Activated CD8-positive, alpha-beta memory T cell treated with anti-CD3 and anti-CD28 coated beads for 1 hour (primary cell): Measurements from ENCODE around the gene AGBL4.

Experiments
- DNase-seq, 2 donors: peaks; one replicate each; pipeline ENCODE4 v3.0.0-alpha.2; 2020; ENCODE audit warnings: low read depth in 1 of 2; ENCODE audit errors: extremely low read depth in 1 of 2

AGBL4 gene

DNA sequence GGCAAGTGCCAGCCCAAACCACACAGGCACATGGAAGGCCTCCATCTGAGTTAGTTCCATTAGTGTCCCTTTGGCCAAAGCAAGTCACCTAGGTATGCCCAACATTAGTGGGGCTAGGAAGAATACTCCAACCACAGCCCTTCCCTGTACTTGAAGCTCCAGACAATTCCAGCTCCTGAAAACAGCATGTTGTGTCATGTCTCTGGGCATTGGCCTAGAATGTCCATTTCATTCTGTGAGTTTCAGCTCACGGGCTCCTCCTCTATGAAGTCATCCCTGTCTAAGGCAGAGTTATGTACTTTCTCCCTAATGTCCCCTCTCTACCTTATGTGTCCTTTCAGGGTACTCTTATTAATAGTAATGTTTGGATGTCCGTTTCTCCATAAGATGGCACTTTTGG, 1455.3 kb downstream of the AGBL4 start:
- no peak for DNase-seq

DNA sequence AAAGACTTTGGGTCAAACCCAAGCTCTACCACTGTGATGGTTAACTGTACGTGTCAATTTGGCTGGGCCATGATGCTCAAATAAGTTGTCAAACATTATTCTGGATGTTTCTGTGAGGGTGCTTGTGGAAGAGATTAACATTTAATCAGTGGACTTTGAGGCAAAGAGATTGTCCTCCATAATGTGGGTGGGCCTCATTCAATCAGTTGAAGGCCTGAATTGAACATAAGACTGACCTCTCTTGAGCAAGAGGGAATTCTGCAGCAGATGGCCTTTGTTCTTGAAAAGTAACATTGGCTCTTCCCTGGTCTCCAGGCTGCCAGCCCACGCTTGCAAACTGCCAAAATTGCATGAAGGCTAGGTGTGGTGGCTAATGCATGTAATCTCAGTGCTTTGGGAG, 1457.3 kb downstream of the AGBL4 start:
- no peak for DNase-seq

DNA sequence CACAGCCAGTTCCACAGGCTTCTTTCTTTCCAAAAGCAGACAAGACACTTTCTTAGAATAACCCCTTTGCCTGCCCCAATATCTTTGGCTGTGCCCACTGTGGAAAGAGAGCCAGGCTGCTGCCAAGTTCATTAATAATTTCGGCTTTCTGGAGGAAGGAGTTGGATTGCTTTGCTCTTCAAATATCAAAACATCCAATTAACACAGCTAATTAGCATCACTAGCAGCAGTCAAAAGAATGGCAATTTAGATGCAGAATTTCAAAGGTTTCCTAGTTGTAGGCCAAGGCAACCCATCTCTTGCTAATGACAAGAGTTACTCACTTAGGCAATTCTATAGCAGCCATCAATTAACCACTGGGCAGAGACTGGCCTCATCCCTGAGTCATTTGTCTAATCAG, 1460.7 kb downstream of the AGBL4 start:
- DNase-seq, result no peak

DNA sequence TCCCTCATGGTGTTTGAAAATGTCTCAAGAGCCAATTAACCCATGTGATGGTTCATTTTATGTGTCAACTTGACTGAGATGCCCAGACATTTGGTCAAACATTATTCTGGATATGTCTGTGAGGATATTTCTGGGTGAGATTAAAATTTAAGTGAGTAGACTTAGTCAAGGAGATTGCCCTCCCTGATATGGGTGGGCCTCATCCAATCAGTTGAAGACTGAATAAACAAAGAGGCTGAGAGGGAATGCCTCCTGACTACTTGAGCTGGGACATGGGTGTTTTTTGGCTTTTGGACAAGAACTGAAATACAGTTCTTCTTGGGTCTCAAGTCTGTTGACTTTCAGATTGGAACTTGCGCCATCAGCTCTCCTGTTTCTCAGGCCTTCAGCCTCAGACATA, 1462.3 kb downstream of the AGBL4 start:
- no peak for DNase-seq

DNA sequence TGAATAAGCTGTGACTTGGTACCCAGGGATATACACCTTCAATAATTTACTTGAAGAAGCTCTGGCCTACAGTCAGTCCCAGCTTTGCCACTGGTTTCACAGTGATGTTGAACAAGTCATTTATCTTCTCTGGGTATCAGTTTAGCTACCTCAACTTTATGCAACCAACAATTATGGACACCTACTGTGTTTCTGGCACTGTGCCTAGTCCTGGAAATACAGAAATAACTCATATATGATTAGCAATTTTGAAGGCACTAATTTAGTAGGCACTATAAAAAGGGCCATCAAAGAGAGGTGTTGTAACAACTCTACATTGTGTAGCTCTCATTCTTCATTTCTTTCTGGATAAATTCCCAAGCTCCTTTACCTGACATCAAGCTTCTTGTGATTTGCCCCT, 1463.2 kb downstream of the AGBL4 start:
- DNase-seq, result no peak

DNA sequence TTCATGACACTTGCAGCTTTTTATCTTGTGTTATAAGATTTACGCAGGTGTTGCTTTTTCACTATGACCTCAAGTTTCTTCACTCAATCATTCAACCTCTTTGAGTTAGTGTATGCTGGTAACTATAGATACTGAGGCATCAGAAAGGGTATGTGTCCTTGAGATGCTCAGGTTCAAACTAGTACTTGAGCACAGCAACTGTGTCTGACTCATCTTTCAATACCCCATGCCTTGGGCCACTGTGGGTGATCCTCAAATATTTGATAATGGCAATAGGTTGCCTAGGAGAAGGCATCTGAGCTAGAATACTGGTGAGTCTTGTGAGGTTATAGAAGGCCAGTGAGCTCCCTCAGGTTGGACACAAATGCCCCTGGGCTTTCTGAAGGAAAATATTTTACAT, 1463.6 kb downstream of the AGBL4 start:
- DNase-seq, result no peak

DNA sequence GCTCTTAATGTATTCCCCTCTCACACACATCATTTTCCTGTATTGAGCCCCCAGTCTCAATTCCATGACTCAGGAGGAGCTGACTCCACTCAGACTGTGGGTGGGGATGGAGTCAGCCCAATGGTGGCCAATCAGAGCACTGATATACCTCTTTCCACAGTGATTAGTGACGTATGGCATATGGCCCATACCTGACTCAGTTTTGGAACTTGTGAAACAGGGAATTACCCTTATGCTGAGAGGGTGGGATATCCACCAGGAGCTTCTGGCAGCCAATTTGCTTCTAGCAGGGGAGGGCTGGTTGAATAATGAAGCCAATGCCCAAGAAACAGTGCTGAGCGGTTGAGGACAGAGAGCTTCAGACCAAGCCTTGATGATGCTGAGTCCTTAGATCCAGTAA, 1465.4 kb downstream of the AGBL4 start:
- no peak for DNase-seq

DNA sequence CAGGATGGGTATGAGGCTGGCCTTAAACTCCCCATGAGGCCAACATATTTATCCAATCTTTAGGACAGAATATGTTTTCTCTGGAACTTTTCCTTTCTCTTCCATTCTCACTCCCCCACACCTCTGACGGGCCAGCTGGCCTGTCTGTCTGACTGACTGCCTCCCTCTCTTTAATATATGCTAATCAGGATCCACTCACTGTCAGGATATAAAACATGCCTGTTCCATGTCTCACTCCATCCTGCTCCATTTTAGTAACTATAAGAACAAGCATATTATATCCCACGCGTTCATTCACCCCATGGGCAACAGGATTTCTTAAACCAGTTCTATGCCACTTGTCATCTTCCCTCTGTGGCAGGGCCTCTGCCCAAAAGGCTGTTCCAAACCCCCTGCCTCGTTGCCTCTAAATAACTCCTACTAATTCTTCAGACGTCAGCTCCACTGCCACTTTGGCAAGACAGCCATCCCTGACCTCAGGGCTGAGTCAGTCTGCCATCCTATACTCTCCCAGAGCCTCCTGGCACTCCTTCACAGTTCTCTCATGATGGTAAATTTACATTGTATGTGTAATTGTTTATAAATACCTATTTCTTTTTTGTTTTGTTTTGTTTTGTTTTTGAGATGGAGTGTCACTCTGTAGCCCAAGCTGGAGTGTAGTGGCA, 1467.4 kb downstream of the AGBL4 start:
- DNase-seq, result no peak

DNA sequence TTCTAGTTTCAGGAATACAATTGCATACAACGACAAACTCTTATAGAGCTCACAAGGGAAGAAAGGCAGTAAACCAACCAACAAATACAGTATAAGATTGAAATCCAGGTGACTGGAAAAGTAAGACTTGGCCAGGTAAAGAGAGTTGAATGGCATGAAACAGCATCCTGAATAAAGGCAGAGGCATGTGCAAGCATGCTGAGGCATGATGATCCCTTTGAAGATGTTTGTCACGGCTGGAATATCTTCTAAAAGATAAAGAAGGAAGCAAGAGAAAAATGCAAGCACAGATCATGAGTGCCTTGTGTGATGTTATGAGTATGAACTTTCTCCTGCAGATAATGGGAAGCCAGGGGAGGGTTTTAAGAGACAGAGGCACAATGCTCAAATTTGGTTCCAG, 1468.5 kb downstream of the AGBL4 start:
- no peak for DNase-seq

DNA sequence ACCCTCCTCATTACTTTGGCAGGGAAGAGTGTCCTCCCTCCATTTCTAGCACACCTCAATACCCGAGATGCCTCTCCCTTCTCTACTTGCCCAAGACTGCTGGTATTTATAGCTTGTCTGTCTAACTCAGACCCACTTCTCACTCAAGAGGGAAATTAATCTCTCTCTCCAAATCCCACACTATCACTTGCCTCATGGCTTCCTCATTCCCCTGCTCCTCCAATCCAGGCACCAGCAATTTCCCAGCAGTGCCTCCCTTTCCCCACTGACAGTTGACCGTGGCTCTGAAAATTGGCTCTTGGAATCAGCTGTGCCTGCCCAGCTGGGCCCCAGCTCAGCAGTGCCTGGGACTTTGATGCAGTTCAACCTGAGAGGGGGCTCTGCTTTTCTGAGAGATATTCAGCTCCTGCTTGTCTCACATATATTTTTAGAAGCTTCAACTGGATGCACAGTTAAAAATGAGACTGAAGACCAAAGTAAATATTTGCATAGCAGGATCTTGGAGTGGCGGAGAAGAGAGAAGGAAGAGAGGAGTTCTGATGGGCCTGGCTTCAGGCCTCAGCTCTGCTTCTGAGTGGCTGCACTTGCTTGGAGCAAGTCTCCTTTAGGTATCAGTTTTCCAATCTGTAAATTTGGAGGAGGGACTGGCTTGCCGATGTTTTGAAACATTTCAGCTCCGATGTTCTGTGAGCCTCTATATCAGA, 1470.7 kb downstream of the AGBL4 start:
- no peak for DNase-seq

DNA sequence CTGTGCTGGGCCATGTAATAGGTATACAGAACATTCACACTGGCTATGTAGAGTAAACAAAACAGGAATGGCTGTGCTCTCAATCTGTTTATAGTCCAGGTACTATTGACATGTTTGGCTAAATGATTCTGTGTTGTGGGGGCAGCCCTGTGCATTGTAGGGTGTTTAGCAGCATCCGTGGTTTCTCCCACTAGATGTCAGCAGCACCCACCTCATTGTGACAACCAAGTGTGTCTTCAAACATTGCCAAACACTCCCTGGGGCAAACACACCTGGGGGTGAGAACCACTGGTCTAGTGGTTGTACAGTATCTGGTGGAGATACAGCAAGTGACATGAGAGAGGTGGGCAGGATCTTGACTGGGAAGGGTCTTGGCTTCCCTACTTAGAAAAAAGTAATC, 1471.3 kb downstream of the AGBL4 start:
- DNase-seq, result no peak

DNA sequence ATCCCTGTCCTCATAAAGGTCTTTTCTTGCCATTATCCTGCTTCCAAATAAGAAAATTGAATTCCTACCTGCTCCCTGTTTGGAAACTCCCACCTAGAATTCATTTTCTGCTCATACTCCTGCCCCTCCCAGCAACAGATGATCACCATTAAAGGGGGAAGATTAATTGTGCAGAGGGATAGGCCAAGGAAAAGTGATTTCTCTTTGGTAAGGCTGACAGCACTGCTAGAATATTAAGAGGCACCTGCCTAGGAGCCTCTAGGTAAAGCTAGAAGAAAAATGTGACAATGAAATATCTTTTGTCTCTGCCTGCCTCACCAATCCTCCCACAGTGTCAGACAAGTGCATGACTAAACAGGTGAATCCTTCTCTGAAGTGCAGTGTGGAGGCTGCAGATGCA, 1474.8 kb downstream of the AGBL4 start:
- DNase-seq, result no peak

DNA sequence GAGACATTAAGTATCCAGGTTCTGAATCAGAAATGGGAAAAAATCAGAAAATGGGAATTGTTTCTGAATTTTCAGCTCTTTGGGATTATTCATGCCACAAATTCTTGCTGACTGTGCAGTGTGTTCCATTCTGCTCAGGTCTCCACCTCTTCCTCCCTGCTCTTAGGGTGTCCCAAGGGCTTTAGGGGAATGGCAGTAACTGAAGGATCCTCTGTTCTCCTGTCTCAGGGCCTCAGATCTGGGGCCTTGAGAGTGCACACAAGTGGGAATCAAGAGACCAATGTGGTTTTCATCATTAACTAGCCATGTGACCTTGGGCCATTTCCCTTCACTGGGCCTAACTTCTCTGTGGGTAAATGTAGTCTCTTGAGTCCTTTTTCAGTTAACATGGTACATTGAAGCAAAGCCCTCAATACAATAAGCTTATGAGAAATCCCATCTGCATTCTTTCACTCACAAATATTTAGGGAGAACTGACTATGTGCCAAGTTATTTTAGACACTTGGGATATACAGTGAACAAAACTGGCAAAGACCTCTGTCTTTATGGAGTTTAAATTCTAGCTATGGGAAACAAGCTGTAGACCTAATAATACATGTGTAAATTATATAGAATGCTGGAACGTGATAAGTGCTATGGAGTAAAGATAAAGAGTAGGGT, 1476.1 kb downstream of the AGBL4 start:
- no peak for DNase-seq

DNA sequence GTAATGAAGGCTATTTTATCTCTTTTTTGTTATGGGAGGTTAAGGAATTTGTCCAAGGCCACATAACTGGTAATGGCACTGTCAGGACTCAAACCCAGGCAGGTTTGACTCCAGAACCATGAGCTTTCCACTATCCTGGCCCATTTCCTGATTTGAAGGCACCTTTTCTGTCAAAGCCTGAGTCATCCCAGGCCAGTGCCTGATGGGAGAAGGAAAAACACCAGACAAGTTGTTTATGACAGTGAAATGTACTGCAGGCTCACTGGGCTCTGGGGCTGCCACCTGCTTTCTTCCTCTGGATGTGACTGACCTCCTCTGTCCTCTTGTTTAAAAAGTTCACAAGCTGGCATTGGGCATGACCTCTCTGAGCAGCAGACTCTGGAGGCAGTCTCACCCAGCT, 1479.9 kb downstream of the AGBL4 start:
- DNase-seq, result no peak

DNA sequence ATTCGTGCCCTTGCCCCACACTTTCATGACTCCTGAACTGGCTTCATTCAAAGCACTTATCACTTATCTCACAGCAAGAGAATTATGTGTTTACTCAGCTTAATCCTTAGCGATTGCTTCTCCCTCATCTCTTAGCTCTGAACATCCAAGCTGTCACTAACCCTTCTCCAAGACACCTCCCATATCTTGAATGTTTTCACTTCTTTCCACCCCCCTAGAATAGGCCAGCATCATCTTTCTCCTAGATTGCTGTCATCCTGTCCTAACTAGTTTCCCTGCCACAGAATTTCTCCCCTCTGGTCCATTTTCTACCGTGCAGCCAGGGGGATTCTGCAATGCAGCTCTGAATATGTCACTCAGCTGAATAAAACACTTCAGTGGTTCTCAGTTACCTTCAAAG, 1483.2 kb downstream of the AGBL4 start:
- DNase-seq, result no peak

DNA sequence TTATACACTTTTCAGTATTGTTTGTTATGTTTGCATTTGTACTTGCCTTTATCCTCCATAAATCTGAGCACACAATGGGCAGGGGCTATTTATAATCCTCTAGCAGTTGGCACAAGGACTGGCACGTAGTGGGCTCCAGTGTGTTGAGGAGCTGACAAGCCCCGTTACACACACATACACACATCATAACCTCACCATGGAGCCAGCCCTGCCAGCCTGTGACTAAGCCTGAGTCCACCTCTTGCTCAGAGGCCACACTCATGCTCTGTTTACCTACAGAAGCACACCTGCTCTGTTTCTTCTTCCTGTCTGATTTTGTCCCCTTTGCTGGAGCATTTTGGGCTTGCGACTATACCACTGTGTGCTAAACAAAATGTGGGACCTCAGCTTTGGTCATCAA, 1487.3 kb downstream of the AGBL4 start:
- DNase-seq, result no peak

DNA sequence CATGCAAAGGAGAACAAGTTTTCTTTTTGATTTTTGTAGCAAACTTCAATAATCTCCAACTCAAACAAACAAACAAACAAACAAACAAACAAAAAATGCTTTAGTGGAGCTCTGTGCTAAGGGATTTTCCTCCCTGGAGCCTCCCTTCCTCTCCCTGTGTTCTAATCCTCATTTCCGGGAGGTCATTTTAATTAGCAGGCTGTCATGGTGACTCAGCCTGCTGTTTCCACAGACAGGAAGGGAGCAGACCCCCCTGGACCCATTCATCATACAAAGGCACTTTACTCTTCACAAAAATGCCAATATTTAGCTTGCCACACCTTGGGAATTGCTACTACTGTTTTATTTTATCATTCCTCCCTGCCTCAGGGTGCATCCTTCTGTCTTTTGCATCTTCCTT, 1490.8 kb downstream of the AGBL4 start:
- DNase-seq, result no peak

DNA sequence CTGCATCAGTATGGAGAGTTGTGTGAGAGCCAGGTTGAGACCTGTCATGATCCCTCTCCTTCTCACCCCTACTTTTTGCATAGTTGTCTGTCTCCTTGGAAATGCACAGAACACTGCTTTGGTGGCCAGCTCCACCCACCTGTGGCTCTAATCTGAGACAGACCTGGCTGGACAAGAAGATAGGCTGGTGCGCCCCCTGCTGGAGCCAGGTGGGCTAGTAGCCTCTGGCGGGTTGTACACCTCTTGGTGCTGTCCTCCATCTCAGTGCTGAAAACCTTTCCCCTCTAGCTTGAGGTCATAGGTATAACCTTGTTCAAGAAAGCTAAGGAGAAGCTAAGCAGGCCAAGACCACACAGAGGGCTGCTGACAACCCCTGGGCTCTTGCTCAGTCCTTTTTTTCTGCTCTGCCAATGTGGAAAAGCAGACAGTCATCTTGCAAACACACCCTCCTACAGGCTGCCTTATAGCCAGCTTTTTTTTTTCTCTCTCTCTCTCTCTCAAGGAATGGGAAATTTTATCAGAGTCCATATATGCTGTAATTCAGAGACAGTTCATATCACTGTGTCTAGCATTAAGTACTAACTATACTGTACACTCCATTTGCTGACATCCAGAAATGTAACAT, 1492.9 kb downstream of the AGBL4 start:
- DNase-seq, result no peak

DNA sequence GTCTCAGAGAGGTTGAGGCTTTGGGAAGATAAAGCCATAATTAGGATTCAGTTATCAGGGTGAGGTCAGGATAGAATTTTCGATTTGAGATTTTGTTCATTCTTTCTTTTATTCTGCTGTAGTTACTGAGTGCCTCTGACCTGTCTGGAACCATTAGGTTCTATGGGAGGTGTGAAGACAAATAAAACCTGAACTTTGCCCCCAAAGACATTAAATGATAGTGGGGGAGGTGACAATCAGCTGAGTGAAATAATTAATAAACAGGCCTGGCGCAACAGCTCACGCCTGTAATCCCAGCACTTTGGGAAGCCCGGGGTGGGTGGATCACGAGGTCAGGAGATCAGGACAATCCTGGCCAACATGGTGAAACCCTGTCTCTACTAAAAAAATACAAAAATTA, 1496.7 kb downstream of the AGBL4 start:
- no peak for DNase-seq

DNA sequence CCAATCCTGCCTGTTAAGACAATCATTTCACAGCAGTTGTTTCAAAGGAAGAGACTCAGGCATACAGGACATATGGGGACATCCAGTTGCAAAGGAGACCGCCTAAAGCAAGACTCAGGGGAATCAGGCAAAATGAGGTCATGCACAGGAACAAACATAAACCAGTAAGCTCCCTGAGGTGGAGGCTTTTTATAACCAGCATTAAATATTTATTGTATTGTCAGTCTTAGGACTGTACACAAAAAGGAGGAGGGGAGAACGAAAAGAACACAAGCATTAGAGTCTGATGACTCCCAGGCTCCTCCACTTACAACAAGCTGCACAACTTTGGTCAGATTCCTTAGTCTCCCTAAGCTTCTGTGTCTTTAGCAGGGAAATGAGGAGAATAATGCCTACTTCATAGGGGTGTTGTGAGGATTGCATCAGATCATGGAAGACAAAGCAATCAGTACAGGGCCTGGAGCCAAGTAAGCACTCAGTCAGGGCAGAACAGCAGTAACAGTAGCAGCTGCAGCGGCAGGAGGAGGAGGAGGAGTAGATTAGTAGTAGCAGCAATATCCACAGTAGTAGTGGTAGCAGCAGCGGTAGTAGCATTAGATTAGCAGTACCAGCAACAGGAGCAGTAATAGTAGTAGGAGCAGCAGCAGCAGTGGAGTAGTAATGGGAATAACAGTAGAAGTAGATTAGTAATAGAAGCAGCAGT, 1497.6 kb downstream of the AGBL4 start:
- no peak for DNase-seq

DNA sequence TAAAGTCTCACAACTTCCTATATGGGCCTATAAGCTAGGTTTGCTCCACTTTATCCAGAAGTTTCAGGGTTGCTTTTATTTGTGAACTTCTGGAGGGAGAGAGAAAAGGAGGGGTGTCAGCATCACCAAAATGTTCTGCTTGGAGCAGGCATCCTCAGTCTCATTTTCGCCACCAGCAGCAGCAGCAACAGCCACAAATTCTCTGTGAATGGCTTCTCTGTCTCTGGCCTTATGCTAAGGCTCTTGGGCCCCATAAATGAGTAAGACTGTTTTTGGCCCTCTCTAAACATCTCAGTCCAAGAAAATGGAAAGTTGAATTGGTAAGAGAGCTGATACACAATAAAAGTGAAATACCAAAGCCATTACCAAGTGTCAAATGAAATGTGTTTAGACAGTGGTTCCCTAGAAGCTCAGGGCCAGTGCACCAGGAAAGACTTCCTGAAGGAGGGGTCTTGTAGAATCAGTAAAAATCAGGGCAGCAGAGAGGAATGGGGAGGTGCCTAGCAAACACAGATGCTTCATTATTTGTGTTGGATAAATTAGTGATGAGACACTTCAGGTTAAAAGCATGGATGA, 1498.8 kb downstream of the AGBL4 start:
- DNase-seq, result no peak
